ENCODE results near the gene TUBG1.

TUBG1 gene

GRCh38 chr17:42573095-42573494 lies 36.4 kb upstream of the TUBG1 start:
- peaks cover 11% of the 10 kb centered on the region for H3K4me1 ChIP-seq (ENCODE audit: insufficient read depth, poor library complexity, severe bottlenecking)
- H3K27me3 ChIP-seq (ENCODE audit: insufficient read depth, poor library complexity, severe bottlenecking) = no peaks in the 10 kb centered on the region
- DNase-seq (ENCODE audit: low spot score) (no peak), ATAC-seq (ENCODE audit: low read depth) (no peak)
- H3K27ac ChIP-seq (ENCODE audit: poor library complexity, severe bottlenecking) = no peak overlapping the region
- no peaks in the 10 kb centered on the region for H3K9me3 ChIP-seq (ENCODE audit: severe bottlenecking)
- no peak overlapping the region for H3K4me3 ChIP-seq (ENCODE audit: severe bottlenecking)
- no peak for TF ChIP-seq CTCF (IDR thresholded peaks at IDR 0.05; ENCODE audit: poor library complexity, severe bottlenecking)
- peaks cover 90% of the 10 kb centered on the region for H3K36me3 ChIP-seq (ENCODE audit: low read depth)

- DNase-seq (ENCODE audit: low spot score) (no peak), ATAC-seq (ENCODE audit: low read depth) (no peak)
- H3K36me3 ChIP-seq (ENCODE audit: low read depth) = peaks cover 79% of the 10 kb centered on the region
- H3K9me3 ChIP-seq (ENCODE audit: severe bottlenecking) = no peaks in the 10 kb centered on the region
- H3K4me3 ChIP-seq (ENCODE audit: severe bottlenecking) = no peak overlapping the region
- no peak overlapping the region for H3K27ac ChIP-seq (ENCODE audit: poor library complexity, severe bottlenecking)
- no peaks in the 10 kb centered on the region for H3K27me3 ChIP-seq (ENCODE audit: insufficient read depth, poor library complexity, severe bottlenecking)
- H3K4me1 ChIP-seq (ENCODE audit: insufficient read depth, poor library complexity, severe bottlenecking) = peaks cover 15% of the 10 kb centered on the region
- TF ChIP-seq CTCF (IDR thresholded peaks at IDR 0.05; ENCODE audit: poor library complexity, severe bottlenecking) = no peak
Measured at GRCh38 chr17:42574463-42574862, 35.0 kb upstream of the TUBG1 start.

GRCh38 chr17:42577140-42577531 lies 32.3 kb upstream of the TUBG1 start:
- ATAC-seq (ENCODE audit: low read depth) (peak; percentile 35), DNase-seq (ENCODE audit: low spot score) (no peak)
- Histone ChIP-seq H3K27me3 (ENCODE audit: insufficient read depth, poor library complexity, severe bottlenecking) (no peaks in the 10 kb centered on the region), H3K9me3 (ENCODE audit: severe bottlenecking) (no peaks in the 10 kb centered on the region), H3K4me3 (ENCODE audit: severe bottlenecking) (peak overlapping the region; percentile 63), H3K27ac (ENCODE audit: poor library complexity, severe bottlenecking) (peak overlapping the region; percentile 69), H3K36me3 (ENCODE audit: low read depth) (peaks cover 68% of the 10 kb centered on the region), H3K4me1 (ENCODE audit: insufficient read depth, poor library complexity, severe bottlenecking) (peaks cover 15% of the 10 kb centered on the region)
- TF ChIP-seq CTCF (IDR thresholded peaks at IDR 0.05; ENCODE audit: poor library complexity, severe bottlenecking) = no peak

- no peak for TF ChIP-seq CTCF (IDR thresholded peaks at IDR 0.05; ENCODE audit: poor library complexity, severe bottlenecking)
- DNase-seq (ENCODE audit: low spot score) = peak; percentile 95
Measured at GRCh38 chr17:42577532-42578281, 31.8 kb upstream of the TUBG1 start, which contains the start of gene PSMC3IP. PSMC3IP (minus strand) TSS chr17:42577729; CDS start chr17:42577686, 43 bp downstream.

GRCh38 chr17:42578282-42578869 lies 31.1 kb upstream of the TUBG1 start:
- H3K4me1 ChIP-seq (ENCODE audit: insufficient read depth, poor library complexity, severe bottlenecking) = peaks cover 15% of the 10 kb centered on the region
- H3K4me3 ChIP-seq (ENCODE audit: severe bottlenecking) = peak overlapping the region; percentile 63
- ATAC-seq (ENCODE audit: low read depth) = peak; percentile 62
- H3K27ac ChIP-seq (ENCODE audit: poor library complexity, severe bottlenecking) = peak overlapping the region; percentile 69
- H3K27me3 ChIP-seq (ENCODE audit: insufficient read depth, poor library complexity, severe bottlenecking) = no peaks in the 10 kb centered on the region
- no peaks in the 10 kb centered on the region for H3K9me3 ChIP-seq (ENCODE audit: severe bottlenecking)
- TF ChIP-seq CTCF (IDR thresholded peaks at IDR 0.05; ENCODE audit: poor library complexity, severe bottlenecking) = peak; percentile 80
- H3K36me3 ChIP-seq (ENCODE audit: low read depth) = peaks cover 68% of the 10 kb centered on the region
- no peak for DNase-seq (ENCODE audit: low spot score)

More at GRCh38 chr17:42577532-42578281, 31.8 kb upstream of the TUBG1 start, which contains the start of gene PSMC3IP:
- ATAC-seq (ENCODE audit: low read depth) = peak; percentile 90
- H3K36me3 ChIP-seq (ENCODE audit: low read depth) = peaks cover 68% of the 10 kb centered on the region
- peak within 1 kb of the TSS; percentile 63 for H3K4me3 ChIP-seq (ENCODE audit: severe bottlenecking)
- H3K4me1 ChIP-seq (ENCODE audit: insufficient read depth, poor library complexity, severe bottlenecking) = peaks cover 15% of the 10 kb centered on the region
- H3K27me3 ChIP-seq (ENCODE audit: insufficient read depth, poor library complexity, severe bottlenecking) = no peaks in the 10 kb centered on the region
- H3K9me3 ChIP-seq (ENCODE audit: severe bottlenecking) = no peaks in the 10 kb centered on the region
- H3K27ac ChIP-seq (ENCODE audit: poor library complexity, severe bottlenecking) = peak within 1 kb of the TSS; percentile 69

Measured in RWPE2 (cell line).